Measurements from ENCODE around the gene KLHL7.
"Not testable (repeated sequence)": the region's sequence is repeated elsewhere in the genome, so short reads cannot be mapped to it uniquely, and the experiment has no call there.

Gene KLHL7

GRCh38 chr7:23108995-23109394, 3.4 kb downstream of the KLHL7 start:
- DNase-seq (ENCODE audit: low read depth) = no peak

GRCh38 chr7:23109470-23109869, 3.9 kb downstream of the KLHL7 start:
- DNase-seq (ENCODE audit: low read depth) = no peak

- DNase-seq (ENCODE audit: low read depth) = no peak
Measured at GRCh38 chr7:23114896-23115295, 9.3 kb downstream of the KLHL7 start.

DNA sequence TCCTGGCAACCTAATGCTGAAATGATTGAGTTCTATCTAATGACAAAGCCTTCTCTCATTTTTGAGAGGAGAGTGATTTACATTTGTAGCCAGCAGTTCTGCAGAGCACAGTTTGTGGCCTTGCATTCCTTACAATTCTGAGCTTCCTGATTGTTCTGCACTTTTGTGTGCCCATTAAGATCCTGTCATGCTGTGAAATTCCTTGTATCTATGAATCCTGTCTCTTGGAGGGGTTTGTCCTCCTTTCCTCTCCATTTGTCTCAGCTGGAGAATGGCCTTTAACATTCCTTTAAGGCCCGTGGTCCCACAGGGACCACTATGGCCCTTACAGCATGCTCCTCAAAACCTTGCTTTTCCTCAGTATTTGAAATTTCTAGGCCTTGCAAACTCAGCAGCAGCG, 10.4 kb downstream of the KLHL7 start:
- no peak for DNase-seq (ENCODE audit: low read depth)

GRCh38 chr7:23117841-23118240, 12.3 kb downstream of the KLHL7 start:
- no peak for DNase-seq (ENCODE audit: low read depth)

DNA sequence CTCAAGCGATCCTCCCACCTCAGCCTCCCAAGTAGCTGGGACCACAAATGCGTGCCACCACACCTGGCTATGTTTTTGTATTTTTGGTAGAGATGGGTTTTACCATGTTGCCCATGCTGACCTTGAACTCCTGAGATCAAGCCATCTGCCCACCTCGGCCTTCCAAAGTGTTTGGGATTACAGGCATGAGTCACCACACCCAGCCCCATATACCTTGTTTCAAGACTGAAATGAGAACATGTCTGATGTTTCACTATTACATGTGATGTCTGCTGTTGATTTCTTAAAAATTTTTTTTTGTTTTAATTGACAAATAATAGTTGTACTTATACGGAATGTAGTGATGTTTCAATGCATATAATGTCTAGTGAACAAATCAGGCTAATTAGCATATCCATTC, 14.5 kb downstream of the KLHL7 start:
- no peak for DNase-seq (ENCODE audit: low read depth)

GRCh38 chr7:23121165-23121564, 15.6 kb downstream of the KLHL7 start:
- no peak for DNase-seq (ENCODE audit: low read depth)

- DNase-seq (ENCODE audit: low read depth) = no peak
Measured at GRCh38 chr7:23123007-23123406, 17.4 kb downstream of the KLHL7 start.

- no peak for DNase-seq (ENCODE audit: low read depth)
Measured at GRCh38 chr7:23123465-23123864, 17.9 kb downstream of the KLHL7 start.

DNA sequence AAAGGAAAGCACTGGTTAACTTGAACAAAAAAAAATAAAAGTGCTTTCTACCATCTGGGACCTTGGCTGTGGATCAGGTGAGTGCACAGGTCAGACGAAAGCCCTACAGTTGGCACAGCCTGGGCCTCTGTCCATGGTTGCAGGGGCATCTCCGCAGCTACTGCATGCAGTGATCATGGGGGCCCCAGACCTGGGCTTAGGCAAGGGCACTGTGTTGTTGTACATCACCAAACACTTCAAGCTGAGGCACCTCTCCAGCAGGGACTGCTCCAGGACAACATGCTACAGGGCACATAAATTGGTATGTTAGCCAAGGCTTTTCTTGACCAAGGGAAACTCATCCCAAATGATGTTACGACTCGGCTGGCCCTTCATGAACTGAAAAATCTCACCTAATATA, 23.5 kb downstream of the KLHL7 start:
- no peak for DNase-seq (ENCODE audit: low read depth)

DNA sequence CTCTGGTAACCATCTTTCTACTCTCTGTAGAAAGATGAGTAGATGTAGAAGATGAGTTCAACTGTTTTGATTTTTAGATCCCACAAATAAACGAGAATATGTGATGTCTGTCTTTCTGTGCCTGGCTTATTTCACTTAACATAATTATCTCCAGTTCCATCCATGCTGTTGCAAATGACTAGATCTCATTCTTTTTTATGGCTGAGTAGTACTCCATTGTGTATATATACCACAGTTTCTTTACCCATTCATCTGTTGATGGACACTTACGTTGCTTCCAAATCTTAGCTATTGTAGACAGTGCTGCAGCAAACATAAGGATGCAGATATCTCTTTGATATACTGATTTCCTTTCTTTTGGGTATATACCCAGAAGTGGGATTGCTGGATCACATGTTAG, 26.2 kb downstream of the KLHL7 start:
- not testable (repeated sequence) for DNase-seq (ENCODE audit: low read depth)

GRCh38 chr7:23133797-23134196, 28.2 kb downstream of the KLHL7 start:
- DNase-seq (ENCODE audit: low read depth) = no peak

GRCh38 chr7:23135755-23136154, 30.2 kb downstream of the KLHL7 start:
- no peak for DNase-seq (ENCODE audit: low read depth)

- no peak for DNase-seq (ENCODE audit: low read depth)
Measured at GRCh38 chr7:23136216-23136615, 30.6 kb downstream of the KLHL7 start.

- no peak for DNase-seq (ENCODE audit: low read depth)
Measured at GRCh38 chr7:23157679-23158078, 52.1 kb downstream of the KLHL7 start.

GRCh38 chr7:23158546-23158945, 53.0 kb downstream of the KLHL7 start:
- no peak for DNase-seq (ENCODE audit: low read depth)

DNA sequence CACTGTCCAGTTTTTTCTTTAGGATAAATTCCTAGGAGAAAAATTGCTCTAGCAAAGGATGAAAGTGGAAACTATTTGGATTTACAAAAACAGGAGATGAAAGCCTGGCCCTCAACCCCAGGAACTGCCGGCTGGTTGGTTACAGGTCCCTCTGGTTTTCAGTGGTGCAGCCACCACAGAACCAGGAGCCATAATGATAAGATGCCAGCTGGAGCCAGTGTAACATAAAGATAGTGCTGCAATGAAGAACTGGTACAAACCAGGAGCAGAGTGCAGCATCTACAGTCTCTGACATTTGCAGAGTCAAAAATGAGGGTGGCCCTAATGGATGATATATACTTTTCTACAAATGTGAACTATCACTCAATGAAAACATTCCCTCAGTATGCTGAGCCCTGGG, 55.9 kb downstream of the KLHL7 start:
- no peak for DNase-seq (ENCODE audit: low read depth)

- DNase-seq (ENCODE audit: low read depth) = no peak
Measured at GRCh38 chr7:23164846-23165245, 59.3 kb downstream of the KLHL7 start.

DNA sequence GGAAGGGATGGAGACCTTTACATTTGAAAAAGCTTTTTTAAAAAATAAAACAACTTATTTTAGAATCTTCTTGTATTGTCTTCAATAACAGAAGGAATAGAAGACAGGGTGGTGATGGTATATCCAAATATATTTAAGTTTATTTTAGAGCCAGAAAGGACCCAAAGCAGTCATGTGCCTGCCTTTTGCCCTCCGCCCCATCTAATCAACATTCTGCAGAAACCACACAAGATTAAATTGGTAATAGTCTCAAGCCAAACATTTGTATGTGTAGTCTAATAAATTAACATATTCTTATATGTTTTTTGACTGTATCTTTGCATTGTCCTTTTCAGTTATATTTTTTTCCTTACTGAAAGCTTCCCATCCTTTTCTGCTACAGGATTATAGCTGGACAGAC, 59.7 kb downstream of the KLHL7 start:
- DNase-seq (ENCODE audit: low read depth) = no peak

- no peak for DNase-seq (ENCODE audit: low read depth)
Measured at GRCh38 chr7:23167691-23168090, 62.1 kb downstream of the KLHL7 start.

GRCh38 chr7:23168111-23168885, 62.7 kb downstream of the KLHL7 start:
- DNase-seq (ENCODE audit: low read depth) = no peak

GRCh38 chr7:23175938-23176337, 70.4 kb downstream of the KLHL7 start:
- no peak for DNase-seq (ENCODE audit: low read depth)

GRCh38 chr7:23181684-23182553, 76.3 kb downstream of the KLHL7 start, which contains the start of gene NUP42:
Gene NUP42, plus strand, starts transcription at chr7:23182048. Its CDS starts 38 bp downstream, at chr7:23182086.
- DNase-seq (ENCODE audit: low read depth) = peak; percentile 86
